ENCODE data around the gene MMRN2. TPM values are rescaled to one million over a fixed set of nuclear protein-coding genes. Genes with fewer than 3 reads are reported as not detected.
"Not testable (repeated sequence)": the region's sequence is repeated elsewhere in the genome, so short reads cannot be mapped to it uniquely, and the experiment has no call there.

Gene MMRN2
- total RNA-seq, 6 donors from 2014 or later: 18.8 to 76.8 (median 31.3) TPM

GRCh38 chr10:86936661-86937501 lies 20.5 kb downstream of the MMRN2 start:
- ATAC-seq (ENCODE audit: low FRiP score in 2 of 2) (no peak), DNase-seq (no peak)
- Histone ChIP-seq H3K36me3 (peaks cover 0 to 37% (median 0%) of the 10 kb centered on the region in 4 donors), H3K4me3 (no peak overlapping the region), H3K4me1 (peaks cover 0 to 9% (median 5%) of the 10 kb centered on the region in 4 donors), H3K9me3 (no peaks in the 10 kb centered on the region), H3K27me3 (no peaks in the 10 kb centered on the region), H3K27ac (no peak overlapping the region)
- WGBS, 2 donors: 82 to 84% methylated on average over 2 to 13 of the region's 13 CpGs
- TF ChIP-seq CTCF (IDR thresholded peaks at IDR 0.05): no peak
- no peak for TF ChIP-seq EP300 (IDR thresholded peaks at IDR 0.05)
- TF ChIP-seq POLR2A (IDR thresholded peaks at IDR 0.05): no peak
- TF ChIP-seq POLR2AphosphoS5 (IDR thresholded peaks at IDR 0.05): no peak

GRCh38 chr10:86934162-86934711 lies 23.2 kb downstream of the MMRN2 start:
- H3K36me3 ChIP-seq: peaks cover 0 to 53% (median 5%) of the 10 kb centered on the region in 4 donors
- not testable (repeated sequence) for DNase-seq; H3K27ac ChIP-seq; H3K4me3 ChIP-seq; H3K4me1 ChIP-seq; H3K27me3 ChIP-seq; ATAC-seq (ENCODE audit: low FRiP score in 2 of 2); H3K9me3 ChIP-seq
- 78 to 85% methylated on average over 6 of the region's 6 CpGs for WGBS, 2 donors

- no peaks in the 10 kb centered on the region for H3K4me1 ChIP-seq
- TF ChIP-seq CTCF (IDR thresholded peaks at IDR 0.05) (no peak), POLR2A (IDR thresholded peaks at IDR 0.05) (no peak), POLR2AphosphoS5 (IDR thresholded peaks at IDR 0.05) (no peak), EP300 (IDR thresholded peaks at IDR 0.05) (no peak)
- peaks cover 0 to 61% (median 5%) of the 10 kb centered on the region in 4 donors for H3K36me3 ChIP-seq
- 83% methylated on average over 2 of the region's 2 CpGs for WGBS, 2 donors
- no peak overlapping the region for H3K4me3 ChIP-seq
- DNase-seq: no peak
- no peak overlapping the region for H3K27ac ChIP-seq
- no peak for ATAC-seq (ENCODE audit: low FRiP score in 2 of 2)
- H3K27me3 ChIP-seq: no peaks in the 10 kb centered on the region
- H3K9me3 ChIP-seq: no peaks in the 10 kb centered on the region
Observed at GRCh38 chr10:86932674-86933073, 24.7 kb downstream of the MMRN2 start.

- DNase-seq (no peak), ATAC-seq (ENCODE audit: low FRiP score in 2 of 2) (no peak)
- WGBS, 2 donors: 72 to 74% methylated on average over 1 of the region's 1 CpG
- peaks cover 0 to 58% (median 5%) of the 10 kb centered on the region in 4 donors for H3K36me3 ChIP-seq
- no peak overlapping the region for H3K4me3 ChIP-seq
- no peak for TF ChIP-seq CTCF (IDR thresholded peaks at IDR 0.05)
- no peak for TF ChIP-seq EP300 (IDR thresholded peaks at IDR 0.05)
- TF ChIP-seq POLR2A (IDR thresholded peaks at IDR 0.05): no peak
- TF ChIP-seq POLR2AphosphoS5 (IDR thresholded peaks at IDR 0.05): no peak
- H3K4me1 ChIP-seq: no peaks in the 10 kb centered on the region
- no peak overlapping the region for H3K27ac ChIP-seq
- H3K27me3 ChIP-seq: no peaks in the 10 kb centered on the region
- H3K9me3 ChIP-seq: no peaks in the 10 kb centered on the region
Observed at GRCh38 chr10:86931872-86932271, 25.5 kb downstream of the MMRN2 start.

- ATAC-seq (ENCODE audit: low FRiP score in 2 of 2) (no peak), DNase-seq (no peak)
- WGBS, 2 donors: 92% methylated on average over 14 to 15 of the region's 15 CpGs
- no peak for TF ChIP-seq EP300 (IDR thresholded peaks at IDR 0.05)
- H3K27me3 ChIP-seq: no peaks in the 10 kb centered on the region
- H3K9me3 ChIP-seq: no peaks in the 10 kb centered on the region
- H3K27ac ChIP-seq: no peak overlapping the region
- no peaks in the 10 kb centered on the region for H3K4me1 ChIP-seq
- H3K4me3 ChIP-seq: no peak overlapping the region
- H3K36me3 ChIP-seq: peaks cover 0 to 40% (median 5%) of the 10 kb centered on the region in 4 donors
Observed at GRCh38 chr10:86929468-86930380, 27.7 kb downstream of the MMRN2 start.

Measured in upper lobe of left lung (tissue), 6 donors.